HEK293 (cell line): Measurements from ENCODE around the gene SLC38A7.
"Not testable (repeated sequence)": the region's sequence is repeated elsewhere in the genome, so short reads cannot be mapped to it uniquely, and the experiment has no call there.

ENCODE experiments used
- CTCF ChIA-PET: fragments of 350-600 bp; formaldehyde crosslinking; extraction: SDS; loops from one replicate; lab custom pipeline; 2021; ENCODE audit warnings: antibody characterized with exemption; lab: Yijun Ruan, JAX
- POLR2A ChIA-PET: fragments of 300-600 bp; formaldehyde crosslinking; extraction: SDS; loops from one replicate; lab custom pipeline; 2020; ENCODE audit warnings: antibody characterized with exemption, inconsistent platforms; lab: Yijun Ruan, JAX
- H3K27ac ChIP-seq: fragments of 200-500 bp; sonication (Bioruptor generic); 2 replicates; pipeline ENCODE4 v1.5.1; 2014; ENCODE audit warnings: low read depth, low read length, control low read depth, inconsistent platforms; ENCODE audit errors: extremely low read depth
- H3K36me3 ChIP-seq, 2 experiments: fragments of 200-500 bp in 1 of 2; sonication (Bioruptor generic) in 1 of 2; 1 replicate in 1 of 2; 2 replicates in 1 of 2; pipeline ENCODE4 v1.5.1; 2014 to 2017; ENCODE audit warnings: inconsistent platforms in 2 of 2, low read length in 2 of 2; ENCODE audit not compliant: control insufficient read depth in 2 of 2, insufficient read depth in 1 of 2
- H3K4me1 ChIP-seq: fragments of 200-500 bp; sonication (Bioruptor generic); 2 replicates; pipeline ENCODE4 v1.5.1; 2014; ENCODE audit warnings: mild to moderate bottlenecking, low read length, inconsistent platforms; ENCODE audit not compliant: control insufficient read depth, insufficient read depth
- H3K4me3 ChIP-seq: 2 replicates; pipeline ENCODE4 v1.5.1; 2011; ENCODE audit warnings: low read depth, mild to moderate bottlenecking, control low read depth, low read length, moderate library complexity
- H3K9me3 ChIP-seq: fragments of 200-500 bp; sonication (Bioruptor generic); 2 replicates; pipeline ENCODE4 v1.5.1; 2014; ENCODE audit warnings: low read depth, low read length, inconsistent platforms; ENCODE audit not compliant: control insufficient read depth, insufficient read depth
- ATF2 ChIP-seq: fragments of 450-650 bp; formaldehyde crosslinking; IDR thresholded peaks from 2 replicates; pipeline ENCODE4 v1.5.1; 2016; ENCODE audit warnings: missing biosample characterization, missing genetic modification characterization, low read depth
- HOXC10 ChIP-seq: sonication (generic); formaldehyde crosslinking; IDR thresholded peaks from 2 replicates; pipeline ENCODE4 v1.8.1; 2023; ENCODE audit warnings: mild to moderate bottlenecking, missing genetic modification reagents
- KLF1 ChIP-seq: fragments of 450-650 bp; formaldehyde crosslinking; IDR thresholded peaks from 2 replicates; pipeline ENCODE4 v1.5.1; 2016; ENCODE audit warnings: missing biosample characterization, missing genetic modification characterization
- MZF1 ChIP-seq: fragments of 450-650 bp; formaldehyde crosslinking; IDR thresholded peaks from 2 replicates; pipeline ENCODE4 v1.5.1; 2017; ENCODE audit warnings: missing biosample characterization, missing genetic modification characterization, borderline replicate concordance
- PATZ1 ChIP-seq: fragments of 450-650 bp; formaldehyde crosslinking; IDR thresholded peaks from 2 replicates; pipeline ENCODE4 v1.5.1; 2016; ENCODE audit warnings: missing biosample characterization, missing genetic modification characterization
- TCF7L2 ChIP-seq: IDR thresholded peaks from 2 replicates; pipeline ENCODE4 v1.6.1; 2011; ENCODE audit warnings: low read depth, mild to moderate bottlenecking, inconsistent platforms, low read length, moderate library complexity, borderline replicate concordance
- YY1 ChIP-seq: fragments of 450-650 bp; formaldehyde crosslinking; IDR thresholded peaks from 2 replicates; pipeline ENCODE4 v1.5.1; 2018; ENCODE audit warnings: missing biosample characterization, missing genetic modification characterization
- ZFP3 ChIP-seq: fragments of 450-650 bp; formaldehyde crosslinking; IDR thresholded peaks from 2 replicates; pipeline ENCODE4 v1.5.1; 2016; ENCODE audit warnings: low read depth, missing biosample characterization, missing genetic modification characterization
- ZNF18 ChIP-seq: fragments of 450-650 bp; formaldehyde crosslinking; IDR thresholded peaks from 2 replicates; pipeline ENCODE4 v1.5.1; 2016; ENCODE audit warnings: missing biosample characterization, missing genetic modification characterization
- ZNF223 ChIP-seq: fragments of 450-650 bp; formaldehyde crosslinking; IDR thresholded peaks from 2 replicates; pipeline ENCODE4 v1.5.1; 2016; ENCODE audit warnings: missing biosample characterization, missing genetic modification characterization
- ZNF302 ChIP-seq: fragments of 450-650 bp; formaldehyde crosslinking; IDR thresholded peaks from 2 replicates; pipeline ENCODE4 v1.5.1; 2016; ENCODE audit warnings: missing biosample characterization, missing genetic modification characterization, low read depth
- ZNF362 ChIP-seq: fragments of 450-650 bp; formaldehyde crosslinking; IDR thresholded peaks from 2 replicates; pipeline ENCODE4 v1.5.1; 2016; ENCODE audit warnings: missing biosample characterization, missing genetic modification characterization
- ZNF37A ChIP-seq: fragments of 450-650 bp; IDR thresholded peaks from 2 replicates; pipeline ENCODE4 v1.5.1; 2018; ENCODE audit warnings: missing biosample characterization, missing genetic modification characterization
- ZNF449 ChIP-seq: fragments of 450-650 bp; formaldehyde crosslinking; IDR thresholded peaks from 2 replicates; pipeline ENCODE4 v1.5.1; 2017; ENCODE audit warnings: missing biosample characterization, mild to moderate bottlenecking, missing genetic modification characterization, moderate library complexity
- ZNF626 ChIP-seq: fragments of 450-650 bp; sonication (Bioruptor Pico); formaldehyde crosslinking; IDR thresholded peaks from 2 replicates; pipeline ENCODE4 v1.5.1; 2018; ENCODE audit warnings: missing biosample characterization, missing genetic modification characterization, inconsistent platforms
- ZNF664 ChIP-seq: fragments of 450-650 bp; formaldehyde crosslinking; IDR thresholded peaks from 2 replicates; pipeline ENCODE4 v1.5.1; 2016; ENCODE audit warnings: missing biosample characterization, missing genetic modification characterization
- ZNF785 ChIP-seq: fragments of 450-650 bp; formaldehyde crosslinking; IDR thresholded peaks from 2 replicates; pipeline ENCODE4 v1.5.1; 2016; ENCODE audit warnings: missing biosample characterization, missing genetic modification characterization
- ZNF791 ChIP-seq: fragments of 450-650 bp; formaldehyde crosslinking; IDR thresholded peaks from 2 replicates; pipeline ENCODE4 v1.5.1; 2016; ENCODE audit warnings: missing biosample characterization, missing genetic modification characterization
- ZNF830 ChIP-seq: fragments of 450-650 bp; IDR thresholded peaks from 2 replicates; pipeline ENCODE4 v1.5.0; 2018; ENCODE audit warnings: missing biosample characterization, missing genetic modification characterization, low read depth, mild to moderate bottlenecking, moderate library complexity
- ZSCAN18 ChIP-seq: fragments of 450-650 bp; formaldehyde crosslinking; IDR thresholded peaks from 2 replicates; pipeline ENCODE4 v1.5.1; 2016; ENCODE audit warnings: missing biosample characterization, missing genetic modification characterization

SLC38A7 gene

GRCh38 chr16:58692450-58692849 lies 7.9 kb upstream of the SLC38A7 start (continued):
- TF ChIP-seq ZNF626 (no peak), ZNF830 (tag by site-specific recombination) (no peak)

GRCh38 chr16:58686985-58687706 lies 2.6 kb upstream of the SLC38A7 start:
- POLR2A ChIA-PET, H3K4me1 ChIP-seq, H3K36me3 ChIP-seq, H3K4me3 ChIP-seq, H3K27ac ChIP-seq, H3K9me3 ChIP-seq: not testable (repeated sequence)
- CTCF ChIA-PET, result interaction anchor here (0.7 to 1.0 kb wide), 2 partner anchors 44 to 69 kb away, joined by 3 to 4 read pairs; no protein-coding TSS in a partner anchor

GRCh38 chr16:58685084-58685449 lies 497 bp upstream of the SLC38A7 start:
- Histone ChIP-seq H3K27ac (no peak overlapping the region), H3K9me3 (no peaks in the 10 kb centered on the region), H3K4me1 (no peaks in the 10 kb centered on the region), H3K36me3 (peaks cover 0 to 14% of the 10 kb centered on the region in 2 experiments; a peak in 1 of 3 replicates)
- POLR2A ChIA-PET, result interaction anchor here (0.6 to 1.0 kb wide), 4 partner anchors 23 to 950 kb away, joined by 3 read pairs; no protein-coding TSS in a partner anchor
- TF ChIP-seq ZNF664 (tag by site-specific recombination) (peak; percentile 37), ZFP3 (no peak), ZNF362 (tag by site-specific recombination) (0 out of 2 replicates have a peak, but pooled peaks have one; percentile 25)
- TF ChIP-seq, all 188 proteins: peak for 2
- CTCF ChIA-PET, result no interaction called here
- no peak overlapping the region for H3K4me3 ChIP-seq

GRCh38 chr16:58684001-58684353 lies 593 bp downstream of the SLC38A7 start:
- Histone ChIP-seq H3K4me3 (peak overlapping the region; percentile 71), H3K4me1 (no peaks in the 10 kb centered on the region), H3K36me3 (peaks cover 0 to 21% of the 10 kb centered on the region in 2 experiments; a peak in 1 of 3 replicates), H3K9me3 (no peaks in the 10 kb centered on the region), H3K27ac (no peak overlapping the region)
- POLR2A ChIA-PET, result interaction anchor here (0.9 to 1.2 kb wide), 3 partner anchors 72 to 949 kb away, joined by 3 read pairs; no protein-coding TSS in a partner anchor
- CTCF ChIA-PET, result interaction anchor here (0.7 to 1.1 kb wide), 3 partner anchors 23 to 347 kb away, joined by 3 to 4 read pairs (median 3); no protein-coding TSS in a partner anchor
- TF ChIP-seq ZNF785 (tag by site-specific recombination) (no peak), TCF7L2 (no peak), ATF2 (tag by site-specific recombination) (no peak), KLF1 (tag by site-specific recombination) (no peak), ZNF791 (tag by site-specific recombination) (no peak), ZNF37A (tag by site-specific recombination) (no peak), ZNF302 (tag by site-specific recombination) (no peak), ZNF223 (tag by site-specific recombination) (no peak), YY1 (tag by site-specific recombination) (no peak), MZF1 (tag by site-specific recombination) (no peak), ZNF449 (tag by site-specific recombination) (no peak), ZNF18 (tag by site-specific recombination) (no peak), HOXC10 (CRISPR knock-in tag) (no peak), PATZ1 (tag by site-specific recombination) (no peak), ZSCAN18 (no peak)
